ENCODE results near the gene ADGRB2. TPM values are rescaled to one million over a fixed set of nuclear protein-coding genes. Genes with fewer than 3 reads are reported as not detected.

ADGRB2 gene
- total RNA-seq, 4 donors from 2014 or later, result 2.4 to 14.3 (median 9.8) TPM

DNA sequence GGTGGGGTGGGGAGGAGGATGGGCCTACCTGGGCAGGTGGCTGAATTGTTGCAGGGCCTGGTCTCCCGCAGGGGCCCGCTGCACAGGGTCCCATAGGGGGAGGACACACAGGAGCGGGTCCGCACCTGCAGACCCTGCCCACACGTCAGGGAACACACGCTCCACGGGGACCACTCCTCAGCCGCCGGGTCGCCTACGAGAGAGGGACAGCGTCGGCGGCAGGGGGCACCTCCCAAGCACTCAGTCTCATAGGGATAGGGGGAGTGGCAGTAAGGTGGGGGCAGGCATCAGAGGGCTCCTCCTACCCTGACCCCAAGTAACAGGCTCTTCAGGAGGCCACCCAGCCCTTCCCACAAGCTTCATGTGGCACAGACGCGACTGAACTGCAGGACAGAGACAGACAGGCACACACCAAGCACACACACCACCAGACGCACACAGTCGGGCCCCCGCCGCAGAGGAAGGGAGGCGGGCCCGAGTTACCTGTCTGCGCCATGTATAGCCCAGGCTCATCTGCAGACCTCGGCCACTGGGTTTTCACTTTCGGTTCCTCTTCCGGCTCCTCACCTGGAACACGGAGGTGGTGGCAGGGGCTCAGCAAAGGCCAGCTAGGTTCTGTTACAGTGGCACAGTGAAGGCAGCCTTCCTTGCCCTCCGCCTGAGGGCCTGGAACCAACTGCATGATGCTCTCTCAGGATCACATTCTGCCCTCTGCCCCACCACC lies 19.8 kb downstream of the ADGRB2 start:
- no peak overlapping the region for H3K4me3 ChIP-seq (replicated peaks in 1 of 3)
- H3K36me3 ChIP-seq, result no peaks in the 10 kb centered on the region
- no peaks in the 10 kb centered on the region for H3K9me3 ChIP-seq
- H3K27me3 ChIP-seq, result no peaks in the 10 kb centered on the region
- no peak for TF ChIP-seq CTCF (IDR thresholded peaks at IDR 0.05)
- no peak for TF ChIP-seq POLR2A (IDR thresholded peaks at IDR 0.05)
- WGBS, 2 donors, result 93 to 94% methylated on average over 12 to 27 of the region's 28 CpGs
- no peaks in the 10 kb centered on the region for H3K4me1 ChIP-seq
- DNase-seq, result no peak
- intact Hi-C loops (cut with DNase I), result no loop called here
- no peak overlapping the region for H3K27ac ChIP-seq

- TF ChIP-seq CTCF (IDR thresholded peaks at IDR 0.05) (no peak), POLR2A (IDR thresholded peaks at IDR 0.05) (no peak)
- no peak for DNase-seq
- WGBS, 2 donors, result 78 to 93% methylated on average over 15 to 25 of the region's 32 CpGs
- Histone ChIP-seq H3K36me3 (no peaks in the 10 kb centered on the region), H3K9me3 (no peaks in the 10 kb centered on the region), H3K4me1 (no peaks in the 10 kb centered on the region), H3K4me3 (replicated peaks in 1 of 3) (no peak overlapping the region), H3K27me3 (no peaks in the 10 kb centered on the region), H3K27ac (no peak overlapping the region)
- intact Hi-C loops (cut with DNase I), result no loop called here
Measured at GRCh38 chr1:31742462-31743212, 21.5 kb downstream of the ADGRB2 start.

- H3K36me3 ChIP-seq, result no peaks in the 10 kb centered on the region
- no peaks in the 10 kb centered on the region for H3K9me3 ChIP-seq
- TF ChIP-seq CTCF (IDR thresholded peaks at IDR 0.05), result no peak
- no peak for TF ChIP-seq POLR2A (IDR thresholded peaks at IDR 0.05)
- H3K27ac ChIP-seq, result no peak overlapping the region
- intact Hi-C loops (cut with DNase I), result no loop called here
- H3K27me3 ChIP-seq, result no peaks in the 10 kb centered on the region
- 65 to 66% methylated on average over 9 of the region's 12 CpGs for WGBS, 2 donors
- DNase-seq, result no peak
- no peak overlapping the region for H3K4me3 ChIP-seq (replicated peaks in 1 of 3)
- H3K4me1 ChIP-seq, result no peaks in the 10 kb centered on the region
Measured at GRCh38 chr1:31739346-31739745, 24.8 kb downstream of the ADGRB2 start.

DNA sequence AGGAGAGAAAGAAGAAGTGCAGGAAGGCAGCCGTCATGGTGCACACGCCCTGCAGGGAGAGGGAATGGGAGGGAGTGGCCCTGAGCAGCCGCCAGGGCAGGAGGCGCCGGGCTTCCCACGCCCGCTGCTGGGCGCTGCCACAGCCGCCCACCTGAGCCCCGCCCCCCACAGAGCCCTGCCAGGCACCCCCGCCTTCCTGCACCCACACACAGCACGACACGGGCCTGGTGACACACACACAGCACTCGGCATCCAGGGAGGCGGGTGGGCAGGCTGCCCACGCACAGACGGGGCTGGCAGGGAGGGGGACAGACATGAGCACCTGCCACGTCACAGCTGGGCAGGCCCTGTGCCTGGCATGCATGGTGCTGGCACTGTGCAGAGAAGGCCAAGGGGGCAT lies 27.5 kb downstream of the ADGRB2 start:
- Histone ChIP-seq H3K36me3 (no peaks in the 10 kb centered on the region), H3K27ac (no peak overlapping the region), H3K27me3 (no peaks in the 10 kb centered on the region), H3K9me3 (no peaks in the 10 kb centered on the region), H3K4me1 (no peaks in the 10 kb centered on the region), H3K4me3 (replicated peaks in 1 of 3) (no peak overlapping the region)
- no peak for TF ChIP-seq POLR2A (IDR thresholded peaks at IDR 0.05)
- no peak for TF ChIP-seq CTCF (IDR thresholded peaks at IDR 0.05)
- intact Hi-C loops (cut with DNase I), result no loop called here
- 82 to 90% methylated on average over 7 to 11 of the region's 18 CpGs for WGBS, 2 donors
- peak in 1 of 2 donors; percentile 28 for DNase-seq

- WGBS, 2 donors, result 93 to 98% methylated on average over 10 of the region's 10 CpGs
- intact Hi-C loops (cut with DNase I), result no loop called here
Measured at GRCh38 chr1:31735571-31735970, 28.6 kb downstream of the ADGRB2 start.

More at GRCh38 chr1:31735571-31735970, 28.6 kb downstream of the ADGRB2 start:
- H3K4me1 ChIP-seq, result no peaks in the 10 kb centered on the region
- no peak overlapping the region for H3K4me3 ChIP-seq (replicated peaks in 1 of 3)
- H3K27me3 ChIP-seq, result no peaks in the 10 kb centered on the region
- no peak for DNase-seq
- H3K9me3 ChIP-seq, result no peaks in the 10 kb centered on the region
- no peaks in the 10 kb centered on the region for H3K36me3 ChIP-seq
- TF ChIP-seq POLR2A (IDR thresholded peaks at IDR 0.05) (no peak), CTCF (IDR thresholded peaks at IDR 0.05) (no peak)
- H3K27ac ChIP-seq, result no peak overlapping the region
